Neuronal stem cell (in vitro differentiated cells): ENCODE results near the gene EHHADH.

Experiments
- DNase-seq: peaks from one replicate; pipeline ENCODE4 v3.0.0-alpha.2; 2013; ENCODE audit warnings: low spot score
- H2AFZ ChIP-seq: one replicate; pipeline ENCODE4 v1.6.1; 2013; ENCODE audit warnings: mild to moderate bottlenecking, low read length, inconsistent platforms
- H2AK5ac ChIP-seq: 2 replicates; pipeline ENCODE4 v1.6.1; 2013; ENCODE audit warnings: low read depth, mild to moderate bottlenecking, inconsistent platforms, low read length, moderate library complexity, mixed read lengths
- H2BK120ac ChIP-seq: 2 replicates; pipeline ENCODE4 v1.6.1; 2013; ENCODE audit warnings: low read depth, mild to moderate bottlenecking, inconsistent platforms, low read length, moderate library complexity, mixed read lengths
- H2BK12ac ChIP-seq: one replicate; pipeline ENCODE4 v1.6.1; 2013; ENCODE audit warnings: low read length, inconsistent platforms
- H2BK15ac ChIP-seq: 2 replicates; pipeline ENCODE4 v1.6.1; 2013; ENCODE audit warnings: mild to moderate bottlenecking, low read length, inconsistent platforms, mixed read lengths
- H2BK5ac ChIP-seq: one replicate; pipeline ENCODE4 v1.6.1; 2013; ENCODE audit warnings: inconsistent platforms, mild to moderate bottlenecking, low read length, moderate library complexity
- H3K14ac ChIP-seq: one replicate; pipeline ENCODE4 v1.6.1; 2013; ENCODE audit warnings: low read length, inconsistent platforms
- H3K18ac ChIP-seq: 2 replicates; pipeline ENCODE4 v1.6.1; 2013; ENCODE audit warnings: low read length, inconsistent platforms
- H3K23ac ChIP-seq: 2 replicates; pipeline ENCODE4 v1.6.1; 2013; ENCODE audit warnings: low read depth, mild to moderate bottlenecking, mixed read lengths, low read length, inconsistent platforms; ENCODE audit not compliant: poor library complexity
- H3K27ac ChIP-seq: replicated peaks from 3 replicates; pipeline ENCODE4 v1.5.1; 2013; ENCODE audit warnings: low read length, inconsistent platforms
- H3K27me3 ChIP-seq, 3 experiments: 2 replicates each; pipeline ENCODE4 v1.6.1; 2013; ENCODE audit warnings: low read length in 3 of 3, mild to moderate bottlenecking in 2 of 3, inconsistent platforms in 1 of 3, low read depth in 1 of 3, mixed read lengths in 1 of 3, moderate library complexity in 1 of 3; ENCODE audit not compliant: control insufficient read depth in 3 of 3, insufficient read depth in 3 of 3
- H3K36me3 ChIP-seq, 2 donors: replicated peaks in 1 of 2; 2 replicates each; pipeline ENCODE4 v1.6.1; 2013; ENCODE audit warnings: low read length in 2 of 2; ENCODE audit not compliant: control insufficient read depth in 2 of 2, insufficient read depth in 2 of 2
- H3K4ac ChIP-seq: 2 replicates; pipeline ENCODE4 v1.6.1; 2013; ENCODE audit warnings: inconsistent platforms, mild to moderate bottlenecking, low read length, moderate library complexity
- H3K4me1 ChIP-seq, 2 donors: 1 replicate in 1 of 2; 2 replicates in 1 of 2; pipeline ENCODE4 v1.6.1; 2013; ENCODE audit warnings: low read length in 2 of 2, low read depth in 1 of 2; ENCODE audit not compliant: control insufficient read depth in 2 of 2, insufficient read depth in 1 of 2
- H3K4me2 ChIP-seq: one replicate; pipeline ENCODE4 v1.6.1; 2013; ENCODE audit warnings: mild to moderate bottlenecking, low read length, inconsistent platforms; ENCODE audit not compliant: insufficient read depth, poor library complexity, severe bottlenecking
- H3K4me3 ChIP-seq, 2 donors: 2 replicates each; pipeline ENCODE4 v1.5.1; 2013; ENCODE audit warnings: low read length in 2 of 2, mild to moderate bottlenecking in 2 of 2, inconsistent platforms in 1 of 2, moderate library complexity in 1 of 2
- H3K79me1 ChIP-seq: one replicate; pipeline ENCODE4 v1.6.1; 2013; ENCODE audit warnings: low read depth, mild to moderate bottlenecking, inconsistent platforms, low read length, moderate library complexity
- H3K9ac ChIP-seq: one replicate; pipeline ENCODE4 v1.6.1; 2013; ENCODE audit warnings: mild to moderate bottlenecking, low read depth, low read length, inconsistent platforms; ENCODE audit not compliant: poor library complexity
- H3K9me3 ChIP-seq, 2 donors: replicated peaks in 1 of 2; 2 replicates each; pipeline versions ENCODE3 to v1.6.1; 2013; ENCODE audit warnings: low read length in 2 of 2, mild to moderate bottlenecking in 2 of 2, inconsistent platforms in 1 of 2, low read depth in 1 of 2, mixed read lengths in 1 of 2, moderate library complexity in 1 of 2; ENCODE audit not compliant: control insufficient read depth in 2 of 2, insufficient read depth in 1 of 2
- H4K8ac ChIP-seq: one replicate; pipeline ENCODE4 v1.6.1; 2013; ENCODE audit warnings: low read depth, mild to moderate bottlenecking, inconsistent platforms, low read length, moderate library complexity
- H4K91ac ChIP-seq: one replicate; pipeline ENCODE4 v1.6.1; 2013; ENCODE audit warnings: low read length, low read depth, mild to moderate bottlenecking, inconsistent platforms; ENCODE audit not compliant: poor library complexity
- WGBS, 2 donors: extraction: QIAGEN DNeasy Blood & Tissue Kit; methylation state at CpG; one replicate each; pipeline ENCODE4 v1.1.7; 2013; ENCODE audit warnings: missing lambda C conversion rate in 2 of 2, mixed read lengths in 1 of 2; ENCODE audit not compliant: insufficient read length in 2 of 2, insufficient replicate concordance in 1 of 2; ENCODE audit errors: extremely low coverage in 2 of 2; 5-methylcytosine and 5-hydroxymethylcytosine counted together

EHHADH gene

DNA sequence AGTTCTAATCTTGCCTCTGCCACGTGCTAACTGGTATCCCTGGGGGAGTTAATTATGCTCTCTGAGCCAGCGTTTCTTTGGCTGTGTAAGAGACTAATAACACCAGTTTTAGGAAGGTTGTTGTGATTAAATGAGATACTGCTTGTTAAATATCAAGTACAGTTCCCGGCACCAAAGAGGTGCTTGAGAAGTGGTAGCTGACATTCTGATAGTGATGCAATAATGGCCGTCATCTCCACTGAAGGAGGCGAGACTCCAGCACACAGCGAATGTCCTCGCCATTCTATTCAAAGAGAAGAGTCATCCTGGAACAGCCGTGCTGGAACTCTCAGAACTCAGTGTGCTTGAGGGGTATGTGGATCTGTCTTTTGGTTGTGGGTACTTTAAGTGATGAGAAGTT is 91.2 kb downstream of the EHHADH start:
- H3K14ac ChIP-seq: no peak overlapping the region
- no peaks in the 10 kb centered on the region for H3K9me3 ChIP-seq
- H3K23ac ChIP-seq: no peak overlapping the region
- H2BK5ac ChIP-seq: no peak overlapping the region
- H3K9ac ChIP-seq: no peak overlapping the region
- H3K4ac ChIP-seq: no peak overlapping the region
- no peak overlapping the region for H3K27ac ChIP-seq
- H3K27me3 ChIP-seq: peaks cover 0 to 8% (median 0%) of the 10 kb centered on the region in 3 experiments
- H2BK12ac ChIP-seq: no peak overlapping the region
- no peak overlapping the region for H2AFZ ChIP-seq
- no peak overlapping the region for H3K4me3 ChIP-seq
- WGBS, 2 donors: no CpG with 5 or more reads among the region's 8 CpGs
- DNase-seq: no peak
- no peaks in the 10 kb centered on the region for H3K79me1 ChIP-seq
- H3K4me1 ChIP-seq: no peaks in the 10 kb centered on the region
- no peak overlapping the region for H4K91ac ChIP-seq
- H2AK5ac ChIP-seq: no peak overlapping the region
- no peak overlapping the region for H3K4me2 ChIP-seq
- H2BK15ac ChIP-seq: no peak overlapping the region
- H3K36me3 ChIP-seq: no peaks in the 10 kb centered on the region
- no peak overlapping the region for H3K18ac ChIP-seq
- H2BK120ac ChIP-seq: no peak overlapping the region
- no peak overlapping the region for H4K8ac ChIP-seq

DNA sequence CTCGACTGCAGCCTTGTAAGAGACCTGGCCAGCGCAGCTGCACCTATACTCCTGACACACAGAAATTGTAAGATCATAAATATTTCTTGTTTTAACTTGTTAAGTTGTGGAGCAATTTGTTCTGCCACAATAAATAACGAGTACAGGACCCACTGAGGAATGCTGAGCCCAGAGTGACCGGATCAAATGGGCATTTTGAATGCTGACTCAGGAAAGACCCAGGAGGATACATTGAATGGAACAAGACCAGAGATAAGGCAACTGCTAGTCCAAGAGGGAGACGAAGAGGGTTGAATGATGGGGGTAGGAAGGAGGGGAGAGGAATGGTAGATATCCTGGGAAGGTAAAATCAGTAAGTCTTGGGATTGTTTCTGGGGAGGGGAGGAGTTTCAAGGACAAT is 92.1 kb downstream of the EHHADH start:
- H3K4ac ChIP-seq: no peak overlapping the region
- no peaks in the 10 kb centered on the region for H3K79me1 ChIP-seq
- no peak overlapping the region for H4K91ac ChIP-seq
- H3K36me3 ChIP-seq: no peaks in the 10 kb centered on the region
- H2BK5ac ChIP-seq: no peak overlapping the region
- H3K9ac ChIP-seq: no peak overlapping the region
- no peak overlapping the region for H2AK5ac ChIP-seq
- no peak overlapping the region for H3K4me2 ChIP-seq
- H3K27ac ChIP-seq: no peak overlapping the region
- no peak overlapping the region for H3K23ac ChIP-seq
- no peak for DNase-seq
- H3K9me3 ChIP-seq: no peaks in the 10 kb centered on the region
- no peak overlapping the region for H3K18ac ChIP-seq
- H2AFZ ChIP-seq: peak overlapping the region; percentile 54
- peaks cover 0 to 14% (median 0%) of the 10 kb centered on the region in 3 experiments for H3K27me3 ChIP-seq
- H3K4me3 ChIP-seq: no peak overlapping the region
- no peaks in the 10 kb centered on the region for H3K4me1 ChIP-seq
- H2BK12ac ChIP-seq: no peak overlapping the region
- no peak overlapping the region for H4K8ac ChIP-seq
- H2BK15ac ChIP-seq: no peak overlapping the region
- H2BK120ac ChIP-seq: no peak overlapping the region
- H3K14ac ChIP-seq: no peak overlapping the region
- 100% methylated on average over 1 of the region's 5 CpGs; no CpG with 5 or more reads in 1 of the 2 donors for WGBS, 2 donors

DNA sequence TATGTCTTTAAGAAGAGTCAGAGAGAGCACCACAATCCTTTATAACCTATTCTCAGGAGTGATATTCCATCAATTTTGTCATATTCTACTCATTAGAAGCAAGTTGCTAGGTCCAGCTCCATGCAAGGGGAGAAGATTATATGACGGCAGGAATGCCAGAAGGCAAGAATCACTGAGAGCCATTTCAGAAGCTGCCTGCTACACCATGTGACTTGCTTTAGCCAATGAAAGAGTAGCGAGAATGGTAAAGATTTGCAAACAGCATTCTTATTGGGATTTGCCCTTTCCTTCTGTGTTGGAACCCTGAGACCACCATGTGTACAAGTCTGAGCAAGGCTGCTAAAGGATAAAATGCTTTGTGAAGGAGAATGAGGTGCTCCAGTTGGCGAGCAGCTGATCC is 96.5 kb downstream of the EHHADH start:
- Histone ChIP-seq H3K4me1 (peaks cover 0 to 11% of the 10 kb centered on the region in 2 donors), H3K4ac (no peak overlapping the region), H3K23ac (no peak overlapping the region), H2BK5ac (no peak overlapping the region), H4K8ac (no peak overlapping the region), H4K91ac (no peak overlapping the region), H3K9ac (no peak overlapping the region), H2AFZ (peak overlapping the region; percentile 8), H3K36me3 (no peaks in the 10 kb centered on the region), H3K79me1 (peaks cover 3% of the 10 kb centered on the region), H3K4me2 (no peak overlapping the region), H2BK12ac (no peak overlapping the region), H3K18ac (no peak overlapping the region), H3K14ac (no peak overlapping the region), H3K27ac (no peak overlapping the region), H2AK5ac (no peak overlapping the region), H3K9me3 (no peaks in the 10 kb centered on the region), H2BK120ac (no peak overlapping the region), H2BK15ac (no peak overlapping the region), H3K27me3 (peaks cover 0 to 37% (median 0%) of the 10 kb centered on the region in 3 experiments), H3K4me3 (no peak overlapping the region)
- no peak for DNase-seq
- no CpG with 5 or more reads among the region's 3 CpGs for WGBS, 2 donors

DNA sequence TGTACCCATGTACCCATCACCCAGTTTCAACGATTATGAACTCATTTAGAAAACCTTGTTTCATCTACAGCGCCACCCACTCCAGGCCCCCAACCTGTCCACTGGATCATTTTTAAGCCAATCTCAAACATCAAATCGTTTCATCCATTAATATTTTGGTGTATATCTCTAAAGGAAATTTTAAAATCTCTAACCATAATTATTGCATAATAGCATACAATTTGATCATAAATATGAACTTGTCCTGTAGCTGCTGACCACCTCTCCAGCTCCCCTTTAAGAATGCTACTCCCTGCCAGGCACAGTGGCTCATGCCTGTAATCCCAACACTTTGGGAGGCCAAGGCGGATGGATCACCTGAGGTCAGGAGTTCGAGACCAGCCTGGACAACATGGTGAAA is 98.2 kb downstream of the EHHADH start:
- Histone ChIP-seq H3K14ac (no peak overlapping the region), H2AK5ac (no peak overlapping the region), H2AFZ (no peak overlapping the region), H3K4ac (no peak overlapping the region), H3K4me1 (peaks cover 0 to 11% of the 10 kb centered on the region in 2 donors), H3K9ac (no peak overlapping the region), H2BK120ac (no peak overlapping the region), H3K9me3 (no peaks in the 10 kb centered on the region), H3K36me3 (no peaks in the 10 kb centered on the region), H3K27ac (no peak overlapping the region), H3K4me2 (no peak overlapping the region), H4K91ac (no peak overlapping the region), H3K4me3 (no peak overlapping the region), H2BK15ac (no peak overlapping the region), H2BK12ac (no peak overlapping the region), H3K79me1 (peaks cover 3% of the 10 kb centered on the region), H3K18ac (no peak overlapping the region), H3K27me3 (peaks cover 0 to 50% (median 0%) of the 10 kb centered on the region in 3 experiments), H3K23ac (no peak overlapping the region), H4K8ac (no peak overlapping the region), H2BK5ac (no peak overlapping the region)
- no peak for DNase-seq
- WGBS, 2 donors: no CpG with 5 or more reads among the region's 5 CpGs
